Prostate gland (tissue), 2 donors: ENCODE results near the gene GAL3ST3. TPM values are rescaled to one million over a fixed set of nuclear protein-coding genes. Genes with fewer than 3 reads are reported as not detected.

Experiments used
- DNase-seq: peaks from one replicate; pipeline ENCODE4 v3.0.0-alpha.2; 2019; ENCODE audit warnings: low spot score
- H3K27ac ChIP-seq, 2 donors: fragments of 200-600 bp; sonication (generic); 2 replicates each; pipeline ENCODE4 v1.5.1; 2017 to 2019
- H3K27me3 ChIP-seq: fragments of 200-600 bp; sonication (generic); replicated peaks from 2 replicates; pipeline ENCODE4 v1.5.1; 2019; ENCODE audit not compliant: insufficient read depth
- H3K36me3 ChIP-seq, 2 donors: fragments of 200-600 bp; sonication (generic); 1 replicate in 1 of 2; 2 replicates in 1 of 2; pipeline versions ENCODE4 v1.5.1 to v1.8.1; 2017 to 2019
- H3K4me1 ChIP-seq: fragments of 200-600 bp; sonication (generic); replicated peaks from 2 replicates; pipeline ENCODE4 v1.5.1; 2019
- H3K4me3 ChIP-seq, 2 donors: fragments of 200-600 bp; sonication (generic); 2 replicates each; pipeline ENCODE4 v1.5.1; 2017 to 2019
- H3K9me3 ChIP-seq: fragments of 200-600 bp; sonication (generic); 2 replicates; pipeline ENCODE4 v1.5.1; 2017
- POLR2A ChIP-seq: fragments of 450-650 bp; IDR thresholded peaks from one replicate; pipeline ENCODE4 v1.6.1; 2016; ENCODE audit warnings: antibody characterized with exemption, mild to moderate bottlenecking
- POLR2AphosphoS5 ChIP-seq: sonication (generic); formaldehyde crosslinking; IDR thresholded peaks from one replicate; pipeline ENCODE4 v1.6.1; 2017; ENCODE audit warnings: antibody characterized with exemption
- WGBS: methylation state at CpG from one replicate; pipeline ENCODE4 v1.1.5; 2018; 5-methylcytosine and 5-hydroxymethylcytosine counted together
- intact Hi-C: fragments of 100-400 bp; cut with DNase I; formaldehyde crosslinking; loops from one replicate; pipeline ENCODE4 v1.14.2; 2022
- total RNA-seq, 2 donors: library from RNA; depleted of rRNA; stranded (reverse); fragments of >200 nt; gene quantifications; one replicate each; pipeline ENCODE4 v1.1.0, GENCODE V29; 2016
- TF ChIP-seq, protein P1 (sequence below), 4 experiments: fragments of 200-600 bp in 2 of 4; fragments of 450-650 bp in 2 of 4; sonication (generic) in 2 of 4; IDR thresholded peaks; 1 replicate in 3 of 4; 2 replicates in 1 of 4; pipeline ENCODE4 v1.5.1; 2016 to 2019; ENCODE audit warnings: antibody characterized with exemption in 4 of 4, mild to moderate bottlenecking in 2 of 4, moderate library complexity in 2 of 4

GAL3ST3 gene
- total RNA-seq, 2 donors from 2014 or later: 2.3 to 4.3 TPM

DNA sequence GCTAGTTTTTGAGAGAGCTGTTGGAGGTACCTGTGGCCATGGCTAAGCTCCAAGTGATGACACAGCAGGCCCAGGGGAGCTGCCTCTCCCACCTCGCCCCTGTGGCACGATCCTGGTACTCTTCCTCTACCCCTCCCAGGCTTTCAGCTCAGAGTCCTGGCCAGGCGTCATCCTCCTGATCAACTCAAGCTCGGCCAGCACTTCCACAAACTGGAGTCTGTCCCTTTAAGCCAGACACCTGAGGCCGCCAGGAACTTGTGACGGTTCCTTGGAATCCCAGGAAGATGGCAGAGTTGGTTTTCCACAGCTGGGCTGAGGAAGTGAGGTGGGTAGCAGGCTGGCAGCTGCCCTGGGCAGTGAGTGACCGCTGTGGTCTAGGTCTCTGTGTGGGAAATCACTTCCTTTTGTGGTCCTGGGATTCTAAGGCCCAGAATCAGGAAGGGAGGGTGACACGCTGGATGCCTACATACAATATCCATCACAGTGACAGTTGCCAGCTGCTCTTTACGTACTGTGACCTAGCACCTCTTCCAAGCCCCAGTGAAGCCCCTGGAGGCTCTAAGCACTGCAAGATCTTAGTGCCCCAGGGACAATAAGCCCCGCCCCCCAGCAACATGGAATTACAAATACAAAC, 40.4 kb downstream of the GAL3ST3 start:
- H3K27ac ChIP-seq: no peak overlapping the region
- DNase-seq: no peak
- peaks cover under 1% of the 10 kb centered on the region for H3K4me1 ChIP-seq
- intact Hi-C loops: no loop called here
- peaks cover 2% of the 10 kb centered on the region for H3K27me3 ChIP-seq
- TF ChIP-seq POLR2AphosphoS5: no peak
- TF ChIP-seq POLR2A: no peak
- TF ChIP-seq, protein P1, sequence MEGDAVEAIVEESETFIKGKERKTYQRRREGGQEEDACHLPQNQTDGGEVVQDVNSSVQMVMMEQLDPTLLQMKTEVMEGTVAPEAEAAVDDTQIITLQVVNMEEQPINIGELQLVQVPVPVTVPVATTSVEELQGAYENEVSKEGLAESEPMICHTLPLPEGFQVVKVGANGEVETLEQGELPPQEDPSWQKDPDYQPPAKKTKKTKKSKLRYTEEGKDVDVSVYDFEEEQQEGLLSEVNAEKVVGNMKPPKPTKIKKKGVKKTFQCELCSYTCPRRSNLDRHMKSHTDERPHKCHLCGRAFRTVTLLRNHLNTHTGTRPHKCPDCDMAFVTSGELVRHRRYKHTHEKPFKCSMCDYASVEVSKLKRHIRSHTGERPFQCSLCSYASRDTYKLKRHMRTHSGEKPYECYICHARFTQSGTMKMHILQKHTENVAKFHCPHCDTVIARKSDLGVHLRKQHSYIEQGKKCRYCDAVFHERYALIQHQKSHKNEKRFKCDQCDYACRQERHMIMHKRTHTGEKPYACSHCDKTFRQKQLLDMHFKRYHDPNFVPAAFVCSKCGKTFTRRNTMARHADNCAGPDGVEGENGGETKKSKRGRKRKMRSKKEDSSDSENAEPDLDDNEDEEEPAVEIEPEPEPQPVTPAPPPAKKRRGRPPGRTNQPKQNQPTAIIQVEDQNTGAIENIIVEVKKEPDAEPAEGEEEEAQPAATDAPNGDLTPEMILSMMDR (IDR thresholded peaks at IDR 0.05): no peak
- WGBS: 54% methylated on average over 10 of the region's 10 CpGs
- H3K9me3 ChIP-seq: no peaks in the 10 kb centered on the region
- H3K36me3 ChIP-seq: no peaks in the 10 kb centered on the region
- H3K4me3 ChIP-seq: no peak overlapping the region

DNA sequence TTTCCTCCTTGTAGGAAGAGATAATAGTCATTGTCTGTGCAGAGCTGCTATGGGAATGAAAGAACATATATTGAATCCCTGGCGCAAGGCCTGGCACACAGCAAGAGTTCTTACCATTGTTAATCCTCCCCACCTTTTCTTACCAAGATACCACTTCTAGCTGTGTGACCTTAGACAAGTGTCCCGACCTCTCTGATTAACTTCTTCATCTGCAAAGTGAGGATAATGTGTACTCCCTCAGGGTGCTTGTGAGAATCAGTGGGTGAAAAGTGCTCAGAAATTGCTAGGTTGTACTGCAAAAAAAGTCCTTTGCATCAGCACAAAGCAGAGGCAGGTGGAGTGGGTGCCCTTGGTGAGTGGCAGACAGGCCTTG, 40.9 kb downstream of the GAL3ST3 start:
- WGBS: 93% methylated on average over 2 of the region's 2 CpGs
- peaks cover 6% of the 10 kb centered on the region for H3K4me1 ChIP-seq
- H3K9me3 ChIP-seq: no peaks in the 10 kb centered on the region
- no peak overlapping the region for H3K4me3 ChIP-seq
- no peaks in the 10 kb centered on the region for H3K36me3 ChIP-seq
- H3K27me3 ChIP-seq: peaks cover 2% of the 10 kb centered on the region
- no peak overlapping the region for H3K27ac ChIP-seq
- no peak for TF ChIP-seq POLR2A
- TF ChIP-seq, protein P1 (IDR thresholded peaks at IDR 0.05): no peak
- TF ChIP-seq POLR2AphosphoS5: no peak
- DNase-seq: no peak
- intact Hi-C loops: no loop called here

DNA sequence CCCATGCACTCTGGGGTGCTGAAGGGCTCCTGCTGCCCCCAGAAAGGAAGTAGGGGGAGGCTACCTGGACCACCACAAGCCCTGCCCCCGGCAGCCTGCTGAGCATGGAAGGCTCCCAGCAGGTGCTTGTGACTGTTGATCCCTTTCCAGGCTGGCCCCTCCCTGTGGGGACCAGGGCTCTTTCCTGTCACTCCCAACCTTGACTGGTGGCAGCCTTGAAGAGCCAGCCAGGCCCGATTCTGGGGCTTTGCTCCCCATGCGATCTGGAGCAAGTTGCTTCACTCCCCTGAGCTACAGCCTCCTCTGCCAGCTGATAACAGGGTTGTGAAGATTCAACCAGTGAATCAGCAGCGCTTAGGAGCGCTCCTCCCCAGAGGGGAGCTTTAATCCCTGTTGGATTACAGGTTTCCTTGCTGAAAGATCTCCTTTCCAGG, 41.7 kb downstream of the GAL3ST3 start:
- no peak for DNase-seq
- 54% methylated on average over 5 of the region's 5 CpGs for WGBS
- H3K27ac ChIP-seq: no peak overlapping the region
- peaks cover 7% of the 10 kb centered on the region for H3K4me1 ChIP-seq
- no peak overlapping the region for H3K4me3 ChIP-seq
- no peaks in the 10 kb centered on the region for H3K9me3 ChIP-seq
- TF ChIP-seq, protein P1 (IDR thresholded peaks at IDR 0.05): no peak
- TF ChIP-seq POLR2AphosphoS5: no peak
- no peak for TF ChIP-seq POLR2A
- peaks cover 2% of the 10 kb centered on the region for H3K27me3 ChIP-seq
- H3K36me3 ChIP-seq: no peaks in the 10 kb centered on the region
- intact Hi-C loops: no loop called here

DNA sequence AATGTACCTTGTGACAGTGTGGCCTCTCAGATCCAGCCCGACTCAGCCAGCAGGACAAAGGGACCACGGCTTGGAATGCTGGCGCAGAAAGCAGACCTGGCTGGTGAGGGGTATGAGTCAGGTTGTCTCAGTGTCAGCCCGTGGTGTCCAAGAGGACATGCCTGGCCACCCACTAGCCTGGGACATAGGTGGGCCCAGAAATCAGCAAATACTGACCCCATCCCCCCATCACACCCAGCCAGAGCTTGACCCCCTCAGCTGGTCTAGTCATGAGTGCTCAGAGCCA, 42.1 kb downstream of the GAL3ST3 start:
- WGBS: 75% methylated on average over 4 of the region's 4 CpGs
- Histone ChIP-seq H3K36me3 (no peaks in the 10 kb centered on the region), H3K4me3 (no peak overlapping the region), H3K4me1 (peaks cover 7% of the 10 kb centered on the region), H3K27me3 (no peaks in the 10 kb centered on the region), H3K27ac (no peak overlapping the region), H3K9me3 (no peaks in the 10 kb centered on the region)
- no peak for DNase-seq
- intact Hi-C loops: no loop called here
- TF ChIP-seq POLR2A (no peak), POLR2AphosphoS5 (no peak)
- TF ChIP-seq, protein P1 (IDR thresholded peaks at IDR 0.05): no peak

DNA sequence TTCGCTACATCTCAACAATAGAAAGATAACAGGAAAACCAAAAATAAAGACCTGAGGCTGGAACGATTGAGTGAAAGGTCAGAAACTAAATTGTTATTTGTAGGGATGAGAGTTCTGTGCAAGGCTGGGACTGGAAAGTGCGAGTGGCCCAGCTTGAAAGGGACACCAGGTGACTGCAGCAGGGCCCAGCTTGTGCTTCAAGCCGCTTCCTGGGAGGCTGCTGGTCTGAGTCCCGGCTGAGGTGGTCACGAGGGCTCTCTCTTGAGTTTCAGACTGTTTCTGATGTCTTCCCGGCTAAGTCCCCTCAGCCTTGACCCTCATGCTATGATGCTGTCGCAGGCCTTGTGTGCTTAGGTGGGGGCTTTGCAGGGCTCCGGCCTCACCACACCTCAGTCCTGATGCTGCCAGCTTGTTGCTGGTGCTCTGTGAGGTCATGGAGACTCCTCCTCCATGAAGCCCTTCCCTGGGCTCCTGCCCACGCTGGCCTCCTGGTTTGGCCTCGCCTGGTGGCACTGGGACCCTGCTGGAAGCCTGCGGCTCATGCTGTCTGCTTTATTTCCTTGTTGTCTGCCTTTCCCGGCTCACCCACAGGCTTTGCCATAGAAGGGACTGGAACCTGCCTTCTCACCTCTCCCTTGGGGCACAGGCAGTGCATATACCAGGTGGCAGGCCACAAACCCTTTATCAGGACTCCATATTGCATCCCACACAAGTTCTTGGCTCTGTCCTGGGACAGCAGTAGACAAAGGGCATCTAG, 42.6 kb downstream of the GAL3ST3 start:
- H3K4me3 ChIP-seq: no peak overlapping the region
- H3K9me3 ChIP-seq: no peaks in the 10 kb centered on the region
- no peaks in the 10 kb centered on the region for H3K36me3 ChIP-seq
- 94% methylated on average over 12 of the region's 13 CpGs for WGBS
- TF ChIP-seq POLR2A (no peak), POLR2AphosphoS5 (no peak)
- TF ChIP-seq, protein P1 (IDR thresholded peaks at IDR 0.05): no peak
- peaks cover 7% of the 10 kb centered on the region for H3K4me1 ChIP-seq
- no peak for DNase-seq
- intact Hi-C loops: no loop called here
- no peaks in the 10 kb centered on the region for H3K27me3 ChIP-seq
- H3K27ac ChIP-seq: no peak overlapping the region
